Neural cell (in vitro differentiated cells): ENCODE results near the gene OSM. TPM values are rescaled to one million over a fixed set of nuclear protein-coding genes. Genes with fewer than 3 reads are reported as not detected.

ENCODE experiments used
- H2AFZ ChIP-seq: fragments of 200-600, 300-800 bp; sonication (generic), shearing (Covaris generic); 2 replicates; pipeline ENCODE4 v1.6.0; 2014; ENCODE audit warnings: low read depth, mild to moderate bottlenecking, antibody characterized with exemption, low read length, moderate library complexity
- H3F3A ChIP-seq: fragments of 200-600 bp; shearing (Covaris generic); 2 replicates; pipeline ENCODE4 v1.6.1; 2016; ENCODE audit warnings: mild to moderate bottlenecking, moderate library complexity, mixed read lengths, antibody characterized with exemption, low read length; ENCODE audit not compliant: insufficient read depth, poor library complexity, severe bottlenecking
- H3K27ac ChIP-seq: fragments of 200-600, 300-800 bp; sonication (generic), shearing (Covaris generic); 2 replicates; pipeline ENCODE4 v1.5.1; 2014; ENCODE audit warnings: mild to moderate bottlenecking, low read length, moderate library complexity
- H3K27me3 ChIP-seq: fragments of 300-800, 200-600 bp; sonication (generic), shearing (Covaris generic); 2 replicates; pipeline ENCODE4 v1.6.0; 2014; ENCODE audit warnings: mild to moderate bottlenecking, low read depth, low read length, moderate library complexity; ENCODE audit not compliant: insufficient read depth
- H3K36me3 ChIP-seq: fragments of 300-800, 200-600 bp; sonication (generic), shearing (Covaris generic); 2 replicates; pipeline ENCODE4 v1.5.1; 2014; ENCODE audit warnings: mild to moderate bottlenecking, antibody characterized with exemption, low read length, moderate library complexity; ENCODE audit not compliant: insufficient read depth
- H3K4me2 ChIP-seq: fragments of 300-800, 200-600 bp; sonication (generic), shearing (Covaris generic); 2 replicates; pipeline ENCODE4 v1.6.0; 2014; ENCODE audit warnings: mild to moderate bottlenecking, low read length
- H3K4me3 ChIP-seq: fragments of 300-800, 200-600 bp; sonication (generic), shearing (Covaris generic); 2 replicates; pipeline ENCODE4 v1.5.1; 2014; ENCODE audit warnings: mild to moderate bottlenecking, low read length, moderate library complexity
- H3K79me2 ChIP-seq: fragments of 200-600 bp; shearing (Covaris generic); replicated peaks from 2 replicates; pipeline ENCODE4 v1.6.0; 2014; ENCODE audit warnings: mild to moderate bottlenecking, low read length, moderate library complexity; ENCODE audit not compliant: insufficient read depth
- H3K9ac ChIP-seq: fragments of 300-800, 200-600 bp; sonication (generic), shearing (Covaris generic); 2 replicates; pipeline ENCODE4 v1.6.1; 2016; ENCODE audit warnings: mild to moderate bottlenecking, low read length, mixed read lengths
- H3K9me2 ChIP-seq: fragments of 200-600 bp; shearing (Covaris generic); 2 replicates; pipeline ENCODE4 v1.6.1; 2016; ENCODE audit warnings: mild to moderate bottlenecking, low read length, mixed read lengths; ENCODE audit not compliant: insufficient read depth
- H3K9me3 ChIP-seq: fragments of 200-600, 300-800 bp; sonication (generic), shearing (Covaris generic); 2 replicates; pipeline ENCODE4 v1.6.1; 2016; ENCODE audit warnings: mild to moderate bottlenecking, mixed run types, low read length, moderate library complexity, mixed read lengths
- H4K20me1 ChIP-seq: fragments of 200-600 bp; shearing (Covaris generic); 2 replicates; pipeline ENCODE4 v1.6.1; 2016; ENCODE audit warnings: mild to moderate bottlenecking, mixed run types; ENCODE audit not compliant: insufficient read depth
- CTCF ChIP-seq: fragments of 450-650 bp; IDR thresholded peaks from 2 replicates; pipeline ENCODE4 v1.5.1; 2014; ENCODE audit warnings: antibody characterized with exemption, mild to moderate bottlenecking, moderate library complexity; ENCODE audit not compliant: poor library complexity, severe bottlenecking
- EP300 ChIP-seq: fragments of 450-650 bp; conservative IDR thresholded peaks from 2 replicates; pipeline ENCODE4 v1.6.1; 2014; ENCODE audit warnings: antibody characterized with exemption, mild to moderate bottlenecking, moderate library complexity; ENCODE audit not compliant: poor library complexity, severe bottlenecking
- EZH2 ChIP-seq: fragments of 200-600, 300-800 bp; shearing (Covaris generic), sonication (generic); IDR thresholded peaks from 2 replicates; pipeline ENCODE4 v1.6.1; 2014; ENCODE audit warnings: antibody characterized with exemption, low read length, borderline replicate concordance, mild to moderate bottlenecking; ENCODE audit not compliant: insufficient read depth, poor library complexity, severe bottlenecking
- MXI1 ChIP-seq: fragments of 450-650 bp; conservative IDR thresholded peaks from 2 replicates; pipeline ENCODE4 v1.6.1; 2014; ENCODE audit warnings: antibody characterized with exemption, mild to moderate bottlenecking; ENCODE audit not compliant: poor library complexity, severe bottlenecking
- POLR2AphosphoS5 ChIP-seq: IDR thresholded peaks from 2 replicates; pipeline ENCODE4 v1.6.1; 2012
- RAD21 ChIP-seq: fragments of 450-650 bp; conservative IDR thresholded peaks from 2 replicates; pipeline ENCODE4 v1.6.1; 2014; ENCODE audit warnings: antibody characterized with exemption, mild to moderate bottlenecking, moderate library complexity
- REST ChIP-seq: IDR thresholded peaks from 2 replicates; pipeline ENCODE4 v1.6.1; 2012; ENCODE audit warnings: borderline replicate concordance
- SMC3 ChIP-seq: fragments of 450-650 bp; conservative IDR thresholded peaks from 2 replicates; pipeline ENCODE4 v1.6.1; 2014; ENCODE audit warnings: antibody characterized with exemption, mild to moderate bottlenecking, moderate library complexity; ENCODE audit not compliant: poor library complexity
- TAF1 ChIP-seq: IDR thresholded peaks from 2 replicates; pipeline ENCODE4 v1.6.1; 2012; ENCODE audit warnings: low read depth
- polyA plus RNA-seq: library from polyadenylated mRNA; depleted of rRNA; stranded (reverse); fragments of >200 nt; gene quantifications from 2 replicates; pipeline ENCODE4 v1.2.3, GENCODE V29; 2014

The OSM gene
- polyA plus RNA-seq, 1 donor from 2014 or later: not detected

- H3K9ac ChIP-seq: no peak overlapping the region
These were observed 13.9 kb upstream of the OSM start for GRCh38 chr22:30280505-30280904.

GRCh38 chr22:30279932-30280331 lies 13.3 kb upstream of the OSM start:
- Histone ChIP-seq H3K9me2 (no peaks in the 10 kb centered on the region), H3K27me3 (no peaks in the 10 kb centered on the region), H2AFZ (no peak overlapping the region), H3K79me2 (no peaks in the 10 kb centered on the region), H3K4me2 (no peak overlapping the region), H3K4me3 (no peak overlapping the region), H3K27ac (no peak overlapping the region), H3K9ac (no peak overlapping the region), H4K20me1 (no peaks in the 10 kb centered on the region), H3K9me3 (no peaks in the 10 kb centered on the region), H3K36me3 (no peaks in the 10 kb centered on the region), H3F3A (no peaks in the 10 kb centered on the region)
- TF ChIP-seq EP300: no peak
- no peak for TF ChIP-seq RAD21

More at GRCh38 chr22:30280505-30280904, 13.9 kb upstream of the OSM start:
- H4K20me1 ChIP-seq: no peaks in the 10 kb centered on the region
- H3K79me2 ChIP-seq: no peaks in the 10 kb centered on the region
- no peak overlapping the region for H2AFZ ChIP-seq
- no peaks in the 10 kb centered on the region for H3K27me3 ChIP-seq
- no peak for TF ChIP-seq TAF1
- TF ChIP-seq REST: no peak
- no peak for TF ChIP-seq EZH2
- TF ChIP-seq EP300: no peak
- no peak for TF ChIP-seq RAD21
- no peaks in the 10 kb centered on the region for H3K9me2 ChIP-seq
- H3K4me3 ChIP-seq: no peak overlapping the region
- H3K27ac ChIP-seq: no peak overlapping the region
- no peaks in the 10 kb centered on the region for H3F3A ChIP-seq
- H3K4me2 ChIP-seq: no peak overlapping the region
- H3K9me3 ChIP-seq: no peaks in the 10 kb centered on the region
- no peaks in the 10 kb centered on the region for H3K36me3 ChIP-seq

GRCh38 chr22:30279046-30279788 lies 12.6 kb upstream of the OSM start:
- H3K9me3 ChIP-seq: no peaks in the 10 kb centered on the region

More at GRCh38 chr22:30279046-30279788, 12.6 kb upstream of the OSM start:
- Histone ChIP-seq H3K9me2 (no peaks in the 10 kb centered on the region), H3K4me2 (no peak overlapping the region), H3K27me3 (no peaks in the 10 kb centered on the region), H3K79me2 (no peaks in the 10 kb centered on the region), H3K36me3 (no peaks in the 10 kb centered on the region), H3K27ac (no peak overlapping the region), H3K9ac (no peak overlapping the region), H3K4me3 (no peak overlapping the region), H2AFZ (no peak overlapping the region), H4K20me1 (no peaks in the 10 kb centered on the region), H3F3A (no peaks in the 10 kb centered on the region)
- TF ChIP-seq EP300 (no peak), REST (no peak), SMC3 (no peak), TAF1 (no peak), EZH2 (no peak), POLR2AphosphoS5 (no peak), CTCF (no peak), MXI1 (no peak), RAD21 (no peak)
